HG03342 (cell line): ENCODE measurements around the gene KIF15.

ENCODE experiments used
- ATAC-seq: cut with Tn5 transposase; IDR thresholded peaks from one replicate; pipeline ENCODE4 v1.9.1; 2021; ENCODE audit warnings: mild to moderate bottlenecking, moderate library complexity; ENCODE audit not compliant: unreplicated experiment

Gene KIF15, protein sequence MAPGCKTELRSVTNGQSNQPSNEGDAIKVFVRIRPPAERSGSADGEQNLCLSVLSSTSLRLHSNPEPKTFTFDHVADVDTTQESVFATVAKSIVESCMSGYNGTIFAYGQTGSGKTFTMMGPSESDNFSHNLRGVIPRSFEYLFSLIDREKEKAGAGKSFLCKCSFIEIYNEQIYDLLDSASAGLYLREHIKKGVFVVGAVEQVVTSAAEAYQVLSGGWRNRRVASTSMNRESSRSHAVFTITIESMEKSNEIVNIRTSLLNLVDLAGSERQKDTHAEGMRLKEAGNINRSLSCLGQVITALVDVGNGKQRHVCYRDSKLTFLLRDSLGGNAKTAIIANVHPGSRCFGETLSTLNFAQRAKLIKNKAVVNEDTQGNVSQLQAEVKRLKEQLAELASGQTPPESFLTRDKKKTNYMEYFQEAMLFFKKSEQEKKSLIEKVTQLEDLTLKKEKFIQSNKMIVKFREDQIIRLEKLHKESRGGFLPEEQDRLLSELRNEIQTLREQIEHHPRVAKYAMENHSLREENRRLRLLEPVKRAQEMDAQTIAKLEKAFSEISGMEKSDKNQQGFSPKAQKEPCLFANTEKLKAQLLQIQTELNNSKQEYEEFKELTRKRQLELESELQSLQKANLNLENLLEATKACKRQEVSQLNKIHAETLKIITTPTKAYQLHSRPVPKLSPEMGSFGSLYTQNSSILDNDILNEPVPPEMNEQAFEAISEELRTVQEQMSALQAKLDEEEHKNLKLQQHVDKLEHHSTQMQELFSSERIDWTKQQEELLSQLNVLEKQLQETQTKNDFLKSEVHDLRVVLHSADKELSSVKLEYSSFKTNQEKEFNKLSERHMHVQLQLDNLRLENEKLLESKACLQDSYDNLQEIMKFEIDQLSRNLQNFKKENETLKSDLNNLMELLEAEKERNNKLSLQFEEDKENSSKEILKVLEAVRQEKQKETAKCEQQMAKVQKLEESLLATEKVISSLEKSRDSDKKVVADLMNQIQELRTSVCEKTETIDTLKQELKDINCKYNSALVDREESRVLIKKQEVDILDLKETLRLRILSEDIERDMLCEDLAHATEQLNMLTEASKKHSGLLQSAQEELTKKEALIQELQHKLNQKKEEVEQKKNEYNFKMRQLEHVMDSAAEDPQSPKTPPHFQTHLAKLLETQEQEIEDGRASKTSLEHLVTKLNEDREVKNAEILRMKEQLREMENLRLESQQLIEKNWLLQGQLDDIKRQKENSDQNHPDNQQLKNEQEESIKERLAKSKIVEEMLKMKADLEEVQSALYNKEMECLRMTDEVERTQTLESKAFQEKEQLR (N-terminal part only)

DNA sequence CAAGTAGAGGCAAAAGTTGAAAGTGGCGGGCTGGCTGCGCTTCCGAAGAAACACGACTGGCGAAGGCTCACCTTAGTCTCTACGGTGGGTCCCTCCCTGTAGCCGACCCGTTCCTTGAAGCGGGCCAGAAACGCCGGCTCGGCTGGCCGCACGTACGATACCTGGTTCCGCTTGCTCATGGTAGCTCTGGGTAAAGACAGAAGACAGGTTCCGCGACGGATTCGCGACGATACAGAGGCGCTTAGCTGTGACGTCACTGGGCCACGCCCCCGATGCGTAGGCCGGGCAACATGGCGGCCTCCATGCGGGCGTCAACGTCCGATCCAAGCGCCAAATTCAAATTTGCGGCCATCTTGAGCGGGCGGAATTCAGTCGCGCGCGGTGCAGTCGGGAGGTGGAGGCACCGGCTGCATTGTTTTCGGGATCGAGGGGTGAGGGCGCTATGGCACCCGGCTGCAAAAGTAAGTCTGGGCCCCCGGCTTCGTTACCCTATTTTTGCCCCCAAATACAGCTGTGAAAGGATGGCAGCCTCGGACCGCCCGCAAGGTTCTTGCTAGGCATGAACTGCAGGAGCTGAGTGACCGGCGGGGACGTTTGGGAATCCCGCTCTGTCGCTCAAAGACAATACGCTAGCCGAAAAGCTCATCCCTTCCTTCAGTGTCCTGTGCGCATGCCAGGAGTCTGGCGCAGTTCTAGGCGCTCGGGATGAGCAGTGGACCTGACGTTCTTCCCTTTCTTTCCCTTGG is at the start of gene KIF15, which contains the start of gene KIAA1143:
KIF15 (plus strand) TSS at position 371 of the 746 bp plus-strand sequence; CDS start at position 443, 72 bp downstream.
KIAA1143 (minus strand) TSS at position 196 of the 746 bp plus-strand sequence; CDS start at position 179, 17 bp downstream.
- ATAC-seq = peak; percentile 87

DNA sequence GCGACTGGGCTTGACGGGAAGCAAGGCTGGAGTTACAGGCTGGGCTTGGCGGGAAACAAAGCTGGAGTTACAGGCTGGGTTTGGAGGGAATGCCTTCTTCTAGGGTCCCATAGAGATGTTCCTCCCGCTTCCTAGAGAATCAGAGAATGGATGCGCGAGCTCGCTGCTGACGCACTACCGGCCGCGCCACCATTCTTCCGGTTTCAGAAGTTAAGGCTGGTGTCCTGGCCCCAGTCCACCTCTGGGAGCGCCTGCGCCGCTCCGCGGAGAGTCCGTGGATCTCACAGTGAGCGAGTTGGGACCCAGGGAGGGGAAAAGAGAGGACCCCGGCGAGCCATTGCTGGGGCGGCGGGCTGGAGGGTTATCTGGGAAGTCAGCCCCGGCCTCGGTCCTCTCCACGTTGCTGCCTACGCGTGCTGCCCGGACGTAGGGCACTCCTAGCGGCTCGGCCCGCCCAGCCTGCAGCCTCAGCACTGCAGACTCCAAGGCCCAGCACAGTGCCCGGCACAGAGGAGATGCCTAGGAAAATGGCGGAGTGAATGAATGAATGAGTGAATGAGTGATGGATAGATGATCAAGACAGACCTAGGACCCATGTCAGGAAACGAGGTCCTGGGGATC is 49.0 kb upstream of the KIF15 start, which contains the start of gene ZNF502:
ZNF502 (plus strand) TSS at position 206 of the 621 bp plus-strand sequence. CDS start 7,602 bp downstream, outside the sequence.
- no peak for ATAC-seq

DNA sequence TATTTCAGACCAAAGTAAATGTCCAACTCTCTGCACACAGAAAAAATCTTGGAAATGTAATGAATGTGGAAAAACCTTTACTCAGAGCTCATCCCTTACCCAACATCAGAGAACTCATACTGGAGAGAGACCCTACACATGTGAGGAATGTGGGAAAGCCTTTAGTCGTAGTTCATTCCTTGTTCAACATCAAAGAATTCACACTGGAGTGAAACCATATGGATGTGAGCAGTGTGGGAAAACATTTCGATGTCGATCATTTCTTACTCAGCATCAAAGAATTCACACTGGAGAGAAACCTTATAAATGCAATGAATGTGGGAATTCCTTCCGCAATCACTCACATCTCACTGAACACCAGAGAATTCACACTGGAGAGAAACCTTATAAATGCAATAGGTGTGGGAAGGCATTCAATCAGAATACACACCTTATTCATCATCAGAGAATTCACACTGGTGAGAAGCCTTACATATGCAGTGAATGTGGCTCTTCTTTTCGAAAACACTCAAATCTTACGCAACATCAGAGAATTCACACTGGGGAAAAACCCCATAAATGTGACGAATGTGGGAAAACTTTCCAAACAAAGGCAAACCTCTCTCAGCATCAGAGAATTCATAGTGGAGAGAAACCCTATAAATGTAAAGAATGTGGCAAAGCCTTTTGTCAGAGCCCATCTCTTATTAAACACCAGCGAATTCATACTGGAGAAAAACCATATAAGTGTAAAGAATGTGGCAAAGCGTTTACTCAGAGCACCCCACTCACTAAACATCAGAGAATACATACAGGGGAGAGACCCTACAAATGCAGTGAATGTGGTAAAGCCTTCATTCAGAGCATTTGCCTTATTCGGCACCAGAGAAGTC is 40.1 kb upstream of the KIF15 start:
- ATAC-seq = no peak

DNA sequence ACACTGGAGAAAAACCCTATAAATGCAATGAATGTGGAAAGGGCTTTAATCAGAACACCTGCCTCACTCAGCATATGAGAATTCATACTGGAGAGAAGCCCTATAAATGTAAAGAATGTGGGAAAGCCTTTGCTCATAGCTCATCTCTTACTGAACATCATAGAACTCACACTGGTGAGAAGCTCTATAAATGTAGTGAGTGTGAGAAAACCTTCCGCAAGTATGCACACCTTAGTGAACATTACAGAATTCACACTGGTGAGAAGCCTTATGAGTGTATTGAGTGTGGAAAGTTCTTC is 39.5 kb upstream of the KIF15 start:
- ATAC-seq = no peak

DNA sequence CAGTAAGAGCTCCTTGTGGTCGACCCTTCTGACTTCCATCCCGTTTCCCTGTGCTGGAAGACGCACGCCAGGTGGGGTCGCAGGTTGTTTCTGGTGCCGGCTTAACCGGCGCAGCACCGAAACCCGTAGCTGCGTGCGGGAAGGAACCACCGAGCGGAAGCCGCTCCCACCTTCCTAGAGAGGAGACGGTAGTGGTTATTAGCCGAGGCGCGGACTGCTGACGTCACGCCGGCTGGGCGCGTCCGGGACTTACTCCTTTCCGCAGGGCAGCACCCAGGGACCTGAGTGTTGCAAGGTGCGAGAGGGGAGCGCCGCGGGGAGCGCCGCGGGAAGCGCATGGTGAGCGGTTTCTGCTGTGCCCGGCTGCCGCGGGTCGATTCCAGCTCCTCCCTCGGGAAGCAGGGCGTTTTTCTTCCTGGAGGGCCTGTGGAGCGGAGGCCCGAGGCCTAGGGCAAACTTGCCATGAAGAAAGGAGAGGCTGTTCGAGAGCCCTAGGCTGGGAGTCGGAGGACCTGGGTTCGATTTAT is 32.1 kb upstream of the KIF15 start, which contains the start of gene ZNF501:
ZNF501 (plus strand) TSS at position 252 of the 527 bp plus-strand sequence. CDS start 4,787 bp downstream, outside the sequence.
- ATAC-seq = peak; percentile 94

DNA sequence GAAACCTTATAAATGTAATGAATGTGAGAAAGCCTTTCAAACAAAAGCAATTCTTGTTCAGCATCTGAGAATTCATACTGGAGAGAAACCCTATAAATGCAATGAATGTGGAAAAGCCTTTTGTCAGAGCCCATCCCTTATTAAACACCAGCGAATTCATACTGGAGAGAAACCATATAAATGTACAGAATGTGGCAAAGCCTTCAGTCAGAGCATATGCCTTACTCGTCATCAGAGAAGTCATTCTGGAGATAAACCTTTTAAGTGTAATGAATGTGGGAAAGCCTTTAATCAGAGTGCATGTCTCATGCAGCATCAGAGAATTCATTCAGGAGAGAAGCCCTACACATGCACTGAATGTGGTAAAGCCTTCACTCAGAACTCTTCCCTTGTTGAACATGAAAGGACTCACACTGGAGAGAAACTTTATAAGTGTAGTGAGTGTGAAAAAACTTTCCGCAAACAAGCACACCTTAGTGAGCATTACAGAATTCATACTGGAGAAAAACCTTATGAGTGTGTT is 26.9 kb upstream of the KIF15 start:
- ATAC-seq = no peak

DNA sequence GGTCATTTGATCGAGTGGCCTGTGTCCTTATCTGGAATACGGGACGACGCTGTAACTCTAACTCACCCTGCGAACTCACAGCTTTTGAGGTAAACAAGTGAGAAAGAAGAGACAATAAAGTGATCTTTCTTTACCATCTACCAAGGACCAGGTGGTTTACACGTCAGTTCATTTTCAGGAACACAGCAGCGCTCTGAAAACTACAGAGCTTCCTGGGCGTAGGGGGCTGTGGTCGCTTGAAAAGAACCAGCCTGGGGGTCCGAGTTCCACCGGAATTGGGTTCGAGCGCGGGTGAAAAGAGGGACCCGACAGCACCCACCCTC is 532 bp upstream of the KIF15 start:
- ATAC-seq = no peak

DNA sequence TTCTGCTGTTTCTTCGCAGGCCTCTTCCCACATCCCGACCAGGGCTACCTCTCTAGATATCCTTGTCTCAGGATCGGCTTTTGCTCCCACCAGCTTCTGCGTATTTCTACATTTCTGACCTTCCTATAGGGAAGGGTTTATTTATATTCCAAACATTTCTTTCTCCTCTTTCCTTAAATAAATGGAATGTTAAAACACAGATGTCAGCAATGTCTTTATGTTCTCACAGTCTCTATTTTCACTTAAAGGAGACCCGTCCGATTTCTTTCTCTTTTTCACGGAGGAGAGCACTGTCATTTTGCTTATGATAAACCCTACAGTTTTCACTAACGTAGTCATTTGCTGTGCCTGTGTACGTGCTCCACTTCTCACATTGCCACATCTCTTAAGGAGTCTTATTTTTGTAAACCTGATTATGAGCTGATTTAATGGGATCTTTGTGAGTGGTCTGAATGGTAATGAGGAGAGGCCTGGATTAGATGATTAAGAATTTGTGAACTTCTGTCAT is 630 bp downstream of the KIF15 start:
- peak; percentile 20 for ATAC-seq

DNA sequence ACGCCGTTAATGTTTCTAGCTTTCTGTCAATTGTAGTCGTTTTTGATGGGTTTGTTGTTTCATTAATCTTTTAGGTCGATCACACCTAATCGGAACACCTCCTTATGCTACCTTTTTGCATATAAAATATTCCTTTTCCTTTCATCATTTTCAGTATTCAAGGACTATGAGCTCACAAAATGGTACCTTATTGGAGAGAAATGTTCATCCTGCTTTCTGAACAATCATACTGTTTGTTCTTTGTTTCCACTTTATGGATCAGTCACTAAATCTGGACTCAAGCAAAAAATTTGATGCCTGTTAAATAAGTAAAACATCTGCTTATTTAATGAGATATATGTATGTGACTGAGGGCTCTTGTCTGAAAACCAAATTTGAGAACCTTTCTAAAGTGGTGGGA is 1.1 kb downstream of the KIF15 start:
- no peak for ATAC-seq

DNA sequence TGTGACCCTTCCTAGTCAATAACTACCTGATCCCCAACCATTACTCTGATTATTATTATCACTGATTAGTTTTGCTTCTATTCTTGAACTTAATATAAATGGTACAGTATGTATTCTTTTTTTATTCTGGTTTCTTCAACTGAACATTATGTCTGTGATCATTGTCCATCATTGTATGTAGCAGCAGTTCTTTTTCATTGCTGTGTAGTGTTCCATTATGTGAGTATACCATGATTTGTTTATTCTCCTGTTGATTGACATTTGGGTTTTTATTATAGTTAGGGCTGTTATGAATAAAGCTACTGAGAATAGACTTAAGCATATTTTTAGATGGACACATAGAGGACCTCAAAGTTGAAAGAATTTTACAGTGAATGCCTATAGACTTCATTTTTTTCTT is 2.7 kb downstream of the KIF15 start:
- ATAC-seq = no peak

DNA sequence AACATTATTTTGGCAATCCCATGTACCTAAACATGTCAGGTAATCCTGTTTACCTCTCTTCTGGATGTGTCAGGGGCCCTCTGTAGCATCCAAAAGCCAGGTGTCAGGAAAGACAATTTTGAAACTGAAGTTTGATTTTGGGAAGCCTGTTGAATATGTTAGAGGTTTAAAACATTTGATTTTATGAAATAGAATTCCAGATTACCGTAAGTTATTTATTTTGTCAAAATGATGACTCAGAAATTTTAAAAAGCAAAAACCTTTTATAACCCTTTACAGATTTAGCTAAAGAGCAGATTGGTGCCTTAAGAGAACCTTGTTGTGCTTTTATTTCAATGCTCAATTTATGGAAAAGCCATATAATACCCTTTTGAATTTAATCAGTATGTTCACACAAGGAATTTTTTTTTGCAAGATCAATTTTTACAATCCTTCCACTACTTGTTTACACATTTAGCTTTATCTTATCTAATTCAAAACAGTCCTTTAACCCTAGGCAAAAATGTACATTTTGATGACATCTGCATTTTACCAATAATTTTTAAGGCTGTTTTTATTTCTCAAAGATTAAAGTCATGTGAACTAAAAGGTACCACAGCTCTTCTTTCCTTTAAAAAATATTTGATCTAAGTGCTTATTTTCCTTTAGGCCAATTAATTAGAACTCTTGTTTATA is 10.0 kb downstream of the KIF15 start:
- no peak for ATAC-seq

DNA sequence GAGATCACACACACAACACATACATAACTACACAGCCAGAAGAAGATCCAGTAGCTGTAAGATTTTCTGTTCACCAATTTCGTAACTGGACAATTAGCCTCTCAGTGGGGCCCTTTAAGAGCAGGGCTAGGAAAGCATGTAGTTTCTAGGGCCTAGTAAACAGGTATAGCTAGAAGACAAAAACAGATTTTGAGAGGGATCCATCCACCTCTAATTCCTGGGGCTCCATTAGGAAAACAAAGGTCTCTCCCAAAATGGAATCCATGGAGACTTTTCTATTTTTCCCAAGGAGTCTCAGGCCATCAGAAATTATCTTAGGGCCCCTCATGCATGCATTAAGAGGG is 10.5 kb downstream of the KIF15 start:
- no peak for ATAC-seq

DNA sequence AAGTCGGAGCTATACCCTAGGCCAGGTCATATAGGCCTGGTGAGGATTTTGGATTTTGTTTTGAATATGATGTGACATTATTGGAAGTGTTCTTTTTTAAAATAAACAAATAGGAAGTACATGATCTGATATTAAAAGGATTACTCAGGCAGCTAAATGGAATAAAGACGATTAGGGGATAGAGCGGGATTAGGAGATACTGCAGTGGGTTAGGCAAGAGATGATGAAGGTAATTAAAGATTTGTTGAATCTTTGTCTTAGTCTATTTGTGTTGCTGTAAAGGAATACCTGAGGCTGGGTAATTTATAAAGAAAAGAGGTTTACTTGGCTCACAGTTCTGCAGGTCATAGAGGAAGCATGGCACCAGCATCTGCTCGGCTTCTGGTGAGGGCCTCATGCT is 21.3 kb downstream of the KIF15 start:
- no peak for ATAC-seq

DNA sequence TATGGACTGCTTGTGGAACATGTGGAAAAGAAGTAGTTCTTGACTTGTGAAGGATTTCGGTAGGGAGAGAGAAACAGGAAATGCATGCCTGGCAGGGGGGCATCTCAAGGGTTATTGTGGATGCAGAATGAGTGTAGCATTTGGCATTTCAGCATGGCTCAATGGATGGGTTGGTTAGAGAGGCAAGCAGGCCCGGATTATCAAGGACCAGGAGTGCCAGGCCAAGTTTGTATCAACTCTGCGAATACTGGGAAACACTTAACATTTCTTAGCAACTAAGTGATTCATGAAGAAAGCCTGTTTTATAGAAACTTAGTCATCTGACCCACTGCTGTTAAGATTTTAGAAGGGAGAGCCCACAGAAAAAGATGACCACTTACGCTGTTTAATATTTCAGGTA is 33.6 kb downstream of the KIF15 start:
- no peak for ATAC-seq

DNA sequence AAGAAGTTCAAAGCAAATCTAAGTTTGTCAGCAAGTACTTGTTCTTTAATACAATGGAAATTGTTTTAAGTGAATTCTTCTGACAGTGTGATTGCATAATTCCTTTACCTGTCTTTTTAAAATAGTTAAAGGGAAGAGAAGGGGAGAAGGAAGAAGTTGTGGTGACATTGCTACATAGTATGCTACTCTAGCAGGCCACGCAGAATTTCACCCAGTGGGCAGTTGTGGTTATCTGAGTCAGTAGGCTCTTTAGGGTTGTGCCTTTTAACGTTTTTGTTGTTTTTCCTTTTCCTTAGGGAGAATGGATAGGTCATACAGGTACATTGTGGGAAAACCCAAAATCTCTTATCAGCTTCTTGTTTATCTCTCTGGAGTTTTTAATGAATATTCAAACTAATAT is 40.4 kb downstream of the KIF15 start:
- ATAC-seq = no peak

DNA sequence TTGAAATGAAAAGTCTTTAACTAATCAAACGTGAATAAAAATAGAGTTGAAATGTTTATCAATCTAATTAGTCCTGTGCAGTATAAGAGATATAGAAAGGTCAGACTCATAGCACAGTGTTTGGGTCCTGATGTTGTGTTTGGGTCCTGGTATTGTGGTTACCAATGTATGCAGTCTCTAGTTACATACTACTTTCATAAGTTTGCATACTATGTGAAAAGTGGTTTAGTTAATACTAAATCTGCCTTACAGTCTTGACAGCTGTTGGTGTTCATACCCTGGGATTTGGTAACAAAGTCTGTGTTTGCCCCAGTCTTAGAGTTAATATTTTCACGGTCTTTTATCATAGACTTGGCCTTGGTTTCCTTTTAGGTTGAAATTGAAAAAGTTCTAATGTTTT is 41.7 kb downstream of the KIF15 start:
- peak; percentile 86 for ATAC-seq

DNA sequence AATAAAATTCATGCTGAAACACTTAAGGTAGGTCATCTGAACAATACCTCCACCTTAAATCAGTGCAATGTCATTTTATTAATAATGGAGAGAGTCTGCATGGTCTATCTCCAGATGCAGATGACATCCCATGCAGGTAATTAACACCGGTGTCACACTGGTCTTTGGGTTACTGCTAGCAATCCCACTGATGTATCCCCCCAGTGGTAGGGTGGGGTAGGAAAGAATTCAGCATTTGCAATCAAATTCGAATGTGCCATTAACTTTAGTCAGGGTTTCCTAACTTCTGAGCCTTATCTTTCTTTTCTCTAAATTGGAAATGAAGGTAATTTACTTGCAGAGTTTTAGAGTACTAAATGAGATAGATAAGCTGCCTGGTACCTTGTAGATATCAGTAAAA is 44.4 kb downstream of the KIF15 start:
- no peak for ATAC-seq

DNA sequence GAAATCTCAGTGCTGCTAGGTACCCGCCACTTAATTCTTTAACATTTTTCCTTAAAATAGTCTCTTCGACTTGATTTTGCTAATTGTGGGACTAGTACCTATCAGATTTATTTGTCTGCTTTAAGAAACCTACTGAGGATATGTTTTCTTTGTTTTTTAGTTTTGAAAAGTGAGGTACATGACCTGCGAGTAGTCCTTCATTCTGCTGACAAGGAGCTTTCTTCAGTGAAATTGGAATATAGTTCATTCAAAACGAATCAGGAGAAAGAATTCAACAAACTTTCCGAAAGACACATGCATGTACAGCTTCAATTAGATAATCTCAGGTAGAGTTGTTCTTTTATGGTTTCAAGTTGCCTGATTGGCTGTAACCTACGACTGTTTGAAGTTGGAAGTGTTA is 53.2 kb downstream of the KIF15 start:
- ATAC-seq = no peak
